H1 (cell line): Measurements from ENCODE around the gene PCP4. TPM values are rescaled to one million over a fixed set of nuclear protein-coding genes. Genes with fewer than 3 reads are reported as not detected.

Experiments used
- CTCF ChIA-PET: fragments of 300-600 bp; sonication (Branson Sonifier 250); formaldehyde crosslinking; loops from one replicate; lab custom pipeline; 2021; ENCODE audit not compliant: partially characterized antibody; lab: Charles Lee
- POLR2A ChIA-PET: fragments of 300-600 bp; sonication (Branson Sonifier 250); formaldehyde crosslinking; loops from one replicate; lab custom pipeline; 2021; ENCODE audit warnings: inconsistent platforms; ENCODE audit not compliant: partially characterized antibody; lab: Charles Lee
- DNase-seq, 2 experiments: peaks; one replicate each; pipeline versions ENCODE4 v3.0.0 to v3.0.0-alpha.2; 2010 to 2022; ENCODE audit warnings: low spot score in 2 of 2, low read depth in 1 of 2, mixed read lengths in 1 of 2
- FAIRE-seq: peaks from 2 replicates; lab custom pipeline; 2011; peaks lifted over from hg19 to GRCh38; lab: Jason Lieb, UNC
- H2AFZ ChIP-seq: 2 replicates; pipeline ENCODE4 v1.8.1; 2012; ENCODE audit warnings: low read length, inconsistent platforms
- H2AK5ac ChIP-seq: 2 replicates; pipeline ENCODE4 v1.6.1; 2013; ENCODE audit warnings: low read depth, low read length
- H2BK120ac ChIP-seq: replicated peaks from 2 replicates; pipeline ENCODE3; 2013; ENCODE audit warnings: low read depth, low read length, inconsistent platforms
- H2BK12ac ChIP-seq: 2 replicates; pipeline ENCODE4 v1.6.1; 2013; ENCODE audit warnings: low read depth, low read length
- H2BK15ac ChIP-seq: 2 replicates; pipeline ENCODE4 v1.6.1; 2013; ENCODE audit warnings: low read length
- H2BK20ac ChIP-seq: 2 replicates; pipeline ENCODE4 v1.6.1; 2013; ENCODE audit warnings: low read length
- H2BK5ac ChIP-seq: 2 replicates; pipeline ENCODE4 v1.6.1; 2013; ENCODE audit warnings: low read depth, low read length
- H3K14ac ChIP-seq: 2 replicates; pipeline ENCODE4 v1.6.1; 2013; ENCODE audit warnings: inconsistent platforms; ENCODE audit not compliant: insufficient read length
- H3K18ac ChIP-seq: 2 replicates; pipeline ENCODE4 v1.6.1; 2013; ENCODE audit warnings: low read length; ENCODE audit errors: extremely low read depth
- H3K23ac ChIP-seq: 2 replicates; pipeline ENCODE4 v1.6.1; 2013; ENCODE audit warnings: inconsistent platforms; ENCODE audit not compliant: insufficient read length
- H3K23me2 ChIP-seq: 2 replicates; pipeline ENCODE4 v1.6.1; 2013; ENCODE audit warnings: low read depth, low read length
- H3K27ac ChIP-seq: 2 replicates; pipeline ENCODE4 v1.6.1; 2011; ENCODE audit warnings: low read depth, low read length, inconsistent platforms
- H3K27me3 ChIP-seq, 4 experiments: replicated peaks in 1 of 4; 1 replicate in 1 of 4; 2 replicates in 3 of 4; pipeline versions ENCODE4 v1.6.1 to v1.8.1; 2011 to 2013; ENCODE audit warnings: low read length in 3 of 4, mild to moderate bottlenecking in 3 of 4, inconsistent platforms in 2 of 4, mixed read lengths in 2 of 4, moderate library complexity in 1 of 4; ENCODE audit not compliant: control insufficient read depth in 3 of 4, insufficient read depth in 3 of 4; ENCODE audit errors: extremely low read depth in 1 of 4
- H3K36me3 ChIP-seq, 4 experiments: 2 replicates each; pipeline versions ENCODE4 v1.6.1 to v1.8.1; 2011 to 2013; ENCODE audit warnings: mild to moderate bottlenecking in 4 of 4, low read length in 3 of 4, moderate library complexity in 2 of 4, control low read depth in 1 of 4, inconsistent platforms in 1 of 4; ENCODE audit not compliant: insufficient read depth in 4 of 4, control insufficient read depth in 2 of 4
- H3K4ac ChIP-seq: replicated peaks from 2 replicates; pipeline ENCODE3; 2013; ENCODE audit warnings: low read length, low read depth, mixed read lengths, inconsistent platforms; ENCODE audit not compliant: insufficient read length
- H3K4me1 ChIP-seq, 4 experiments: replicated peaks in 1 of 4; 1 replicate in 1 of 4; 2 replicates in 3 of 4; pipeline versions ENCODE4 v1.6.1 to v1.8.1; 2011 to 2013; ENCODE audit warnings: low read length in 3 of 4, inconsistent platforms in 2 of 4, mixed read lengths in 1 of 4; ENCODE audit not compliant: insufficient read depth in 4 of 4, control insufficient read depth in 3 of 4
- H3K4me2 ChIP-seq, 2 experiments: 2 replicates each; pipeline versions ENCODE4 v1.6.1 to v1.8.1; 2011 to 2013; ENCODE audit warnings: low read depth in 2 of 2, low read length in 2 of 2, control low read depth in 1 of 2, inconsistent platforms in 1 of 2, mild to moderate bottlenecking in 1 of 2; ENCODE audit not compliant: insufficient read depth in 1 of 2
- H3K4me3 ChIP-seq, 4 experiments: fragments of 200-600, 300-600 bp in 1 of 4; sonication (generic), shearing (Covaris generic), sonication (Bioruptor Twin) in 1 of 4; 2 replicates each; pipeline versions ENCODE4 v1.5.1 to v1.8.1; 2011 to 2016; ENCODE audit warnings: low read length in 4 of 4, low read depth in 3 of 4, control low read depth in 2 of 4, inconsistent platforms in 2 of 4, mild to moderate bottlenecking in 2 of 4, mixed read lengths in 1 of 4, moderate library complexity in 1 of 4; ENCODE audit not compliant: insufficient read depth in 2 of 4; ENCODE audit errors: extremely low read depth in 1 of 4
- H3K56ac ChIP-seq: replicated peaks from 2 replicates; pipeline ENCODE3; 2013; ENCODE audit warnings: low read depth, mild to moderate bottlenecking, mixed read lengths, low read length, inconsistent platforms; ENCODE audit not compliant: insufficient read length
- H3K79me1 ChIP-seq: 2 replicates; pipeline ENCODE4 v1.6.1; 2013; ENCODE audit warnings: low read depth, low read length, control low read depth
- H3K79me2 ChIP-seq, 2 experiments: 2 replicates each; pipeline versions ENCODE4 v1.6.1 to v1.8.1; 2012 to 2013; ENCODE audit warnings: low read length in 2 of 2, mild to moderate bottlenecking in 2 of 2, inconsistent platforms in 1 of 2; ENCODE audit not compliant: insufficient read depth in 2 of 2, control insufficient read depth in 1 of 2
- H3K9ac ChIP-seq, 4 experiments: replicated peaks in 1 of 4; 1 replicate in 1 of 4; 2 replicates in 3 of 4; pipeline versions ENCODE4 v1.6.1 to v1.8.1; 2011 to 2013; ENCODE audit warnings: low read depth in 3 of 4, low read length in 3 of 4, control low read depth in 2 of 4, mild to moderate bottlenecking in 2 of 4, moderate library complexity in 2 of 4, inconsistent platforms in 1 of 4; ENCODE audit errors: extremely low read depth in 1 of 4
- H3K9me3 ChIP-seq, 2 experiments: 2 replicates each; pipeline versions ENCODE4 v1.6.1 to v1.8.1; 2012 to 2013; ENCODE audit warnings: mild to moderate bottlenecking in 2 of 2, moderate library complexity in 2 of 2, control low read depth in 1 of 2, inconsistent platforms in 1 of 2, low read depth in 1 of 2, low read length in 1 of 2, mixed read lengths in 1 of 2; ENCODE audit not compliant: insufficient read depth in 2 of 2
- H4K20me1 ChIP-seq, 2 experiments: replicated peaks in 1 of 2; 2 replicates each; pipeline versions ENCODE3 to v1.8.1; 2011 to 2013; ENCODE audit warnings: inconsistent platforms in 2 of 2, low read length in 2 of 2, mild to moderate bottlenecking in 1 of 2; ENCODE audit not compliant: insufficient read depth in 2 of 2, control insufficient read depth in 1 of 2
- H4K5ac ChIP-seq: 2 replicates; pipeline ENCODE4 v1.6.1; 2013; ENCODE audit warnings: low read length, low read depth, mixed read lengths, inconsistent platforms; ENCODE audit not compliant: insufficient read length
- H4K8ac ChIP-seq: 2 replicates; pipeline ENCODE4 v1.8.0; 2013; ENCODE audit warnings: mild to moderate bottlenecking, moderate library complexity, low read length, inconsistent platforms; ENCODE audit not compliant: insufficient read depth; ENCODE audit errors: extremely low read depth
- H4K91ac ChIP-seq: replicated peaks from 2 replicates; pipeline ENCODE3; 2013; ENCODE audit warnings: low read length, mixed read lengths, inconsistent platforms; ENCODE audit not compliant: insufficient read length
- BCL11A ChIP-seq, 2 experiments: IDR thresholded peaks; one replicate each; pipeline ENCODE4 v1.6.1; 2011; ENCODE audit warnings: low read depth in 2 of 2, low read length in 2 of 2, mild to moderate bottlenecking in 2 of 2
- CHD2 ChIP-seq: IDR thresholded peaks from 2 replicates; pipeline ENCODE4 v1.6.1; 2012; ENCODE audit warnings: low read length, improper control_type of control experiment
- USF2 ChIP-seq: IDR thresholded peaks from 2 replicates; pipeline ENCODE4 v1.6.1; 2011; ENCODE audit warnings: low read length, improper control_type of control experiment
- WGBS, 2 experiments: shearing (Covaris generic) in 1 of 2; methylation state at CpG; one replicate each; pipeline versions ENCODE4 v1.1.6 to v1.1.7; 2013 to 2015; ENCODE audit warnings: low lambda C conversion rate in 2 of 2, mixed read lengths in 2 of 2, inconsistent platforms in 1 of 2, low coverage in 1 of 2, missing lambda C conversion rate in 1 of 2; ENCODE audit not compliant: insufficient replicate concordance in 2 of 2, insufficient coverage in 1 of 2, insufficient read length in 1 of 2; ENCODE audit errors: extremely low coverage in 1 of 2, missing lambda C conversion rate in 1 of 2; 5-methylcytosine and 5-hydroxymethylcytosine counted together
- polyA plus RNA-seq, 7 experiments: library from polyadenylated mRNA; depleted of rRNA in 3 of 7; stranded (reverse) in 5 of 7; unstranded in 2 of 7; fragments of >200 nt in 5 of 7; fragments of 200-250 nt in 2 of 7; gene quantifications; 1 replicate in 5 of 7; 2 replicates in 1 of 7; 4 replicates in 1 of 7; pipeline versions ENCODE4 v1.2.1 to v1.2.3, GENCODE V29; 2011 to 2013; ENCODE audit warnings: missing spikeins in 2 of 7, mixed read lengths in 2 of 7
- total RNA-seq: library from RNA; stranded (reverse); fragmentation: NEBNext Ultra II Directional; extraction: Animal tissue kit (Norgen Biotek cat#: 25700); gene quantifications from 2 replicates; pipeline ENCODE4 v1.2.1, GENCODE V29; 2021

PCP4 gene
- total and polyA plus RNA-seq, 2 of the 8 experiments (the other 6 are each of a cell fraction or from before 2014, with no cell fraction given), result 1.8 to 2.4 TPM

GRCh38 chr21:39947031-39947430, 79.8 kb downstream of the PCP4 start:
- Histone ChIP-seq H3K4me2 (no peak overlapping the region), H3K9me3 (peaks cover 0 to 6% of the 10 kb centered on the region in 2 experiments; a peak in 2 of 4 replicates), H3K27me3 (peaks cover 0 to 3% (median 0%) of the 10 kb centered on the region in 4 experiments; a peak in 2 of 7 replicates), H3K9ac (no peak overlapping the region), H3K4me1 (peaks cover 3 to 9% (median 4%) of the 10 kb centered on the region in 4 experiments; a peak in 6 of 7 replicates), H3K79me2 (no peaks in the 10 kb centered on the region), H2BK20ac (no peak overlapping the region), H4K91ac (no peak overlapping the region), H2BK12ac (no peak overlapping the region), H2AK5ac (no peak overlapping the region), H4K20me1 (no peaks in the 10 kb centered on the region), H3K14ac (no peak overlapping the region), H2BK5ac (no peak overlapping the region), H4K8ac (no peak overlapping the region), H3K79me1 (no peaks in the 10 kb centered on the region), H4K5ac (no peak overlapping the region), H3K56ac (no peak overlapping the region), H3K23me2 (no peaks in the 10 kb centered on the region), H3K4me3 (no peak overlapping the region), H2BK120ac (no peak overlapping the region), H2BK15ac (no peak overlapping the region), H3K23ac (no peak overlapping the region), H3K18ac (no peak overlapping the region), H2AFZ (no peak overlapping the region), H3K27ac (no peak overlapping the region), H3K4ac (no peak overlapping the region), H3K36me3 (no peaks in the 10 kb centered on the region)
- 94% methylated on average over 1 of the region's 1 CpG; no CpG with 5 or more reads in 1 of the 2 experiments for WGBS, 2 experiments
- ChIA-PET CTCF (no interaction called here), POLR2A (no interaction called here)
- no peak for TF ChIP-seq CHD2
- no peak for TF ChIP-seq BCL11A (IDR thresholded peaks at IDR 0.05; ENCODE audit: low read depth in 2 of 2, low read length in 2 of 2)
- no peak for TF ChIP-seq USF2
- DNase-seq, result no peak
- no peak for FAIRE-seq
